Liver (tissue), 3 donors: ENCODE results near the gene HOXB8.

ENCODE experiments used
- JUND ChIP-seq, 2 donors: IDR thresholded peaks; 2 replicates each; pipeline ENCODE4 v1.6.1; 2016; ENCODE audit warnings: antibody characterized with exemption in 2 of 2
- RAD21 ChIP-seq, 2 donors: IDR thresholded peaks; 2 replicates each; pipeline ENCODE4 v1.6.1; 2016; ENCODE audit warnings: antibody characterized with exemption in 2 of 2, mild to moderate bottlenecking in 2 of 2
- SP1 ChIP-seq: IDR thresholded peaks from 2 replicates; pipeline ENCODE4 v1.6.1; 2018; ENCODE audit warnings: antibody characterized with exemption, mild to moderate bottlenecking
- TAF1 ChIP-seq: conservative IDR thresholded peaks from 2 replicates; pipeline ENCODE4 v1.6.1; 2016; ENCODE audit warnings: antibody characterized with exemption, mild to moderate bottlenecking
- TF ChIP-seq, protein P1 (sequence below): IDR thresholded peaks from 2 replicates; pipeline ENCODE4 v1.6.1; 2016; ENCODE audit warnings: antibody characterized with exemption
- TF ChIP-seq, protein P2 (sequence below): fragments of 150-350 bp; IDR thresholded peaks from 2 replicates; pipeline ENCODE4 v1.5.1; 2017; ENCODE audit warnings: improper control_type of control experiment, low read depth, low read length; ENCODE audit not compliant: missing input control
- TF ChIP-seq, protein P3 (sequence below): IDR thresholded peaks from 2 replicates; pipeline ENCODE4 v1.6.1; 2016; ENCODE audit warnings: antibody characterized with exemption
- TF ChIP-seq, protein P4 (sequence below): IDR thresholded peaks from 2 replicates; pipeline ENCODE4 v1.6.1; 2016; ENCODE audit warnings: antibody characterized with exemption, mild to moderate bottlenecking
- donor health status: healthy.
- donor health status: healthy.

DNA sequence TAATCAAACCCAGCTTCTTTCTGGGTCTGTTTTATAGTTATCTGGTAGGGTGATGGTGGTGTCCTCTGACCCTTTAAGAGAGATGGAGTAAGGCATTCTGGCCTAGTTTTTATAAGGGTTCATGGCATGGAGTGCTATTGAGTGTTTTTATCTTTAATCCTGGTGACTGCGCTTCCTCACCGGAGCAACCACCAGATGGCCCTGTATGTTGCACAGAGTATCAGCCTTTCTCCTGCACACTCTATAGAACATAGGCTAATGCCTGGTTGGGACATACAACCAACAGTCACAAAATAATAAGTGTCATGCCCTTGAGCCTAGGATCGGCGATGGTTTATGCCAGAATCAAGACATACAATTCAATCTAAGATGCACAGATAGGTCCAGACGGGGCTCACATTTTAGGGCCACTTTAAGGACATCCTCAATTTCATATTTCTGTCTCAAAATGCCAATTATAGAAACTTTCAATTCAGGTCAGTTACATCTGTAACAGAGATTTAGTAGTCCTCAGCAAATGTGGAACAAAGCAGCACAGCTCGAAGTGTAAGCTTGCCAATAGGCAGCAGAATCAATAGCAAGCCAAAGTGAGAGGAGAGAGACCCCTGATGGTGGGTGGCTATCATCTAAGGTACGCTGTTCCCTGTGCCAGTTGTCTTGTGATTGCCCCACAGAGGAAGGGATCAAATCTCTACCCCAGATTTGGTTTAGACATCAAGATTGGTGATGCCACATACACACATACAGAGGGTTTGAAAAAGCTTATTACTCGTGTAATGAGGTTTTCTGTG is 48.2 kb upstream of the HOXB8 start:
- TF ChIP-seq, protein P1, sequence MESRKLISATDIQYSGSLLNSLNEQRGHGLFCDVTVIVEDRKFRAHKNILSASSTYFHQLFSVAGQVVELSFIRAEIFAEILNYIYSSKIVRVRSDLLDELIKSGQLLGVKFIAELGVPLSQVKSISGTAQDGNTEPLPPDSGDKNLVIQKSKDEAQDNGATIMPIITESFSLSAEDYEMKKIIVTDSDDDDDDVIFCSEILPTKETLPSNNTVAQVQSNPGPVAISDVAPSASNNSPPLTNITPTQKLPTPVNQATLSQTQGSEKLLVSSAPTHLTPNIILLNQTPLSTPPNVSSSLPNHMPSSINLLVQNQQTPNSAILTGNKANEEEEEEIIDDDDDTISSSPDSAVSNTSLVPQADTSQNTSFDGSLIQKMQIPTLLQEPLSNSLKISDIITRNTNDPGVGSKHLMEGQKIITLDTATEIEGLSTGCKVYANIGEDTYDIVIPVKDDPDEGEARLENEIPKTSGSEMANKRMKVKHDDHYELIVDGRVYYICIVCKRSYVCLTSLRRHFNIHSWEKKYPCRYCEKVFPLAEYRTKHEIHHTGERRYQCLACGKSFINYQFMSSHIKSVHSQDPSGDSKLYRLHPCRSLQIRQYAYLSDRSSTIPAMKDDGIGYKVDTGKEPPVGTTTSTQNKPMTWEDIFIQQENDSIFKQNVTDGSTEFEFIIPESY: no peak
- no peak for TF ChIP-seq SP1
- TF ChIP-seq, protein P2, sequence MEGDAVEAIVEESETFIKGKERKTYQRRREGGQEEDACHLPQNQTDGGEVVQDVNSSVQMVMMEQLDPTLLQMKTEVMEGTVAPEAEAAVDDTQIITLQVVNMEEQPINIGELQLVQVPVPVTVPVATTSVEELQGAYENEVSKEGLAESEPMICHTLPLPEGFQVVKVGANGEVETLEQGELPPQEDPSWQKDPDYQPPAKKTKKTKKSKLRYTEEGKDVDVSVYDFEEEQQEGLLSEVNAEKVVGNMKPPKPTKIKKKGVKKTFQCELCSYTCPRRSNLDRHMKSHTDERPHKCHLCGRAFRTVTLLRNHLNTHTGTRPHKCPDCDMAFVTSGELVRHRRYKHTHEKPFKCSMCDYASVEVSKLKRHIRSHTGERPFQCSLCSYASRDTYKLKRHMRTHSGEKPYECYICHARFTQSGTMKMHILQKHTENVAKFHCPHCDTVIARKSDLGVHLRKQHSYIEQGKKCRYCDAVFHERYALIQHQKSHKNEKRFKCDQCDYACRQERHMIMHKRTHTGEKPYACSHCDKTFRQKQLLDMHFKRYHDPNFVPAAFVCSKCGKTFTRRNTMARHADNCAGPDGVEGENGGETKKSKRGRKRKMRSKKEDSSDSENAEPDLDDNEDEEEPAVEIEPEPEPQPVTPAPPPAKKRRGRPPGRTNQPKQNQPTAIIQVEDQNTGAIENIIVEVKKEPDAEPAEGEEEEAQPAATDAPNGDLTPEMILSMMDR: no peak
- TF ChIP-seq, protein P3, sequence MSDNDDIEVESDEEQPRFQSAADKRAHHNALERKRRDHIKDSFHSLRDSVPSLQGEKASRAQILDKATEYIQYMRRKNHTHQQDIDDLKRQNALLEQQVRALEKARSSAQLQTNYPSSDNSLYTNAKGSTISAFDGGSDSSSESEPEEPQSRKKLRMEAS: no peak
- TF ChIP-seq, protein P4, sequence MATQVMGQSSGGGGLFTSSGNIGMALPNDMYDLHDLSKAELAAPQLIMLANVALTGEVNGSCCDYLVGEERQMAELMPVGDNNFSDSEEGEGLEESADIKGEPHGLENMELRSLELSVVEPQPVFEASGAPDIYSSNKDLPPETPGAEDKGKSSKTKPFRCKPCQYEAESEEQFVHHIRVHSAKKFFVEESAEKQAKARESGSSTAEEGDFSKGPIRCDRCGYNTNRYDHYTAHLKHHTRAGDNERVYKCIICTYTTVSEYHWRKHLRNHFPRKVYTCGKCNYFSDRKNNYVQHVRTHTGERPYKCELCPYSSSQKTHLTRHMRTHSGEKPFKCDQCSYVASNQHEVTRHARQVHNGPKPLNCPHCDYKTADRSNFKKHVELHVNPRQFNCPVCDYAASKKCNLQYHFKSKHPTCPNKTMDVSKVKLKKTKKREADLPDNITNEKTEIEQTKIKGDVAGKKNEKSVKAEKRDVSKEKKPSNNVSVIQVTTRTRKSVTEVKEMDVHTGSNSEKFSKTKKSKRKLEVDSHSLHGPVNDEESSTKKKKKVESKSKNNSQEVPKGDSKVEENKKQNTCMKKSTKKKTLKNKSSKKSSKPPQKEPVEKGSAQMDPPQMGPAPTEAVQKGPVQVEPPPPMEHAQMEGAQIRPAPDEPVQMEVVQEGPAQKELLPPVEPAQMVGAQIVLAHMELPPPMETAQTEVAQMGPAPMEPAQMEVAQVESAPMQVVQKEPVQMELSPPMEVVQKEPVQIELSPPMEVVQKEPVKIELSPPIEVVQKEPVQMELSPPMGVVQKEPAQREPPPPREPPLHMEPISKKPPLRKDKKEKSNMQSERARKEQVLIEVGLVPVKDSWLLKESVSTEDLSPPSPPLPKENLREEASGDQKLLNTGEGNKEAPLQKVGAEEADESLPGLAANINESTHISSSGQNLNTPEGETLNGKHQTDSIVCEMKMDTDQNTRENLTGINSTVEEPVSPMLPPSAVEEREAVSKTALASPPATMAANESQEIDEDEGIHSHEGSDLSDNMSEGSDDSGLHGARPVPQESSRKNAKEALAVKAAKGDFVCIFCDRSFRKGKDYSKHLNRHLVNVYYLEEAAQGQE: no peak
- TF ChIP-seq TAF1: no peak
- no peak for TF ChIP-seq RAD21 (IDR thresholded peaks at IDR 0.05)
- TF ChIP-seq JUND (IDR thresholded peaks at IDR 0.05): no peak
